Lower leg skin (tissue), 4 donors: Measurements from ENCODE around the gene AMPD3. TPM values are rescaled to one million over a fixed set of nuclear protein-coding genes. Genes with fewer than 3 reads are reported as not detected.
A peak's percentile ranks its signal among the peaks of the same experiment; 100 is the strongest.

Experiments used
- DNase-seq, 2 donors: peaks; one replicate each; pipeline ENCODE4 v3.0.0-alpha.2; 2019; ENCODE audit warnings: low spot score in 2 of 2
- H3K4me3 ChIP-seq: fragments of 200-600 bp; sonication (generic); 2 replicates; pipeline ENCODE4 v1.5.1; 2017; ENCODE audit warnings: mild to moderate bottlenecking, low read depth; ENCODE audit not compliant: poor library complexity, severe bottlenecking
- CTCF ChIP-seq, 3 donors: fragments of 450-650 bp; IDR thresholded peaks; one replicate each; pipeline ENCODE4 v1.5.1; 2016; ENCODE audit warnings: antibody characterized with exemption in 3 of 3, mild to moderate bottlenecking in 3 of 3, moderate library complexity in 2 of 3
- POLR2A ChIP-seq, 2 donors: fragments of 450-650 bp; IDR thresholded peaks; one replicate each; pipeline ENCODE4 v1.6.1; 2016 to 2017; ENCODE audit warnings: antibody characterized with exemption in 2 of 2, mild to moderate bottlenecking in 1 of 2, moderate library complexity in 1 of 2
- WGBS, 2 donors: methylation state at CpG; one replicate each; pipeline ENCODE4 v1.1.5; 2018; 5-methylcytosine and 5-hydroxymethylcytosine counted together
- intact Hi-C: fragments of 100-400 bp; cut with DNase I; formaldehyde crosslinking; loops from one replicate; pipeline ENCODE4 v1.15.0; 2023; ENCODE audit warnings: low total_unique reads
- total RNA-seq, 4 donors: library from RNA; depleted of rRNA; stranded (reverse); fragments of >200 nt; gene quantifications; one replicate each; pipeline ENCODE4 v1.1.0, GENCODE V29; 2016

Gene AMPD3
- total RNA-seq, 4 donors from 2014 or later, result 30.2 to 43.3 (median 32.6) TPM

GRCh38 chr11:10473371-10473770 is 18.3 kb downstream of the AMPD3 start:
- 91 to 96% methylated on average over 4 of the region's 4 CpGs for WGBS, 2 donors
- TF ChIP-seq POLR2A (IDR thresholded peaks at IDR 0.05) (no peak), CTCF (IDR thresholded peaks at IDR 0.05) (no peak)
- H3K4me3 ChIP-seq, result no peak overlapping the region
- intact Hi-C loops, result no loop called here
- DNase-seq, result peak in 1 of 2 donors; percentile 36

DNA sequence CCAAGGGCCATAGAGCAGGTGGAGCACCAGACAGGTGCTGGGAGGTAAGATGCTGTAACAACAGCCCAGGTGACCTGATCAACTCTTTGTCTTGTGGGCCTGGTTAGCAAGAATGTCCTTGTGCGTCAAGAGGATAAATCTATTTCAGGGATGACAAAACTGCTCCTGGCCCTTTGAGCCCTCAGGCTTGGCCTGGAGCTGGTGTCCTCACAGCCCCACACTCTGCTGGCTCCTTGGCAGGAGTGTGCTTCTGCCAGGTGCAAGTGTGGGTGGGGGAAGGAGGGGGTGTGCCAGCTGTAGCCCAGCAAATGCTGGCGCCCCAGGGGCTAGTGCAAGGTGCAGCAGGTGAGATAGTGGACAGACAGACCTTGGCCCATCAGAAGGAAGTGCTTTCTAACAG is 19.5 kb downstream of the AMPD3 start:
- TF ChIP-seq POLR2A (IDR thresholded peaks at IDR 0.05) (no peak), CTCF (IDR thresholded peaks at IDR 0.05) (no peak)
- no peak overlapping the region for H3K4me3 ChIP-seq
- intact Hi-C loops, result no loop called here
- peak in 1 of 2 donors; percentile 63 for DNase-seq
- 97 to 100% methylated on average over 2 of the region's 2 CpGs for WGBS, 2 donors

DNA sequence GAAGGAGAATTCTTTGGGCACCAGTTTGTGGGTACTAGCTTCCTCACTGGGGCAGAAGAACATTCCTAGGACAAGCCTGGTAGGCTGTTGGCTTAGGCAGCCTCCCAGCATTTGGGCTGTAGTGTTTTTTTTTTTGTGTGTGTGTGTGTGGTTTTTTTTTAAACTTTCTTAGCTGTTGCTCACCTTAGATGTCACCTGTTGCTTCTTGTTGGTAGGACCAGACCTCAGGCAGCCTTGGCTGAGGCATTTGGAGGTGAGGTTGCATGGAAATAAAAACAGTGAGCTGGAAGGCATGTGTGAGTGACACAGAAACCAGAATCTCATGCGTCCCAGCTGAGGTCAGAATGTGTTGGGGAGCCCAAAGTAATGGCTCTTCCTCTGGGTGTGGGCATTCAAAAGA is 21.3 kb downstream of the AMPD3 start:
- no peak for DNase-seq
- WGBS, 2 donors, result 65 to 89% methylated on average over 1 of the region's 1 CpG
- intact Hi-C loops, result no loop called here
- TF ChIP-seq CTCF (IDR thresholded peaks at IDR 0.05) (no peak), POLR2A (IDR thresholded peaks at IDR 0.05) (no peak)
- no peak overlapping the region for H3K4me3 ChIP-seq

- intact Hi-C loops, result no loop called here
- no peak for TF ChIP-seq CTCF (IDR thresholded peaks at IDR 0.05)
- TF ChIP-seq POLR2A (IDR thresholded peaks at IDR 0.05), result no peak
- no peak overlapping the region for H3K4me3 ChIP-seq
- peak in 1 of 2 donors; percentile 83 for DNase-seq
- WGBS, 2 donors, result 64 to 82% methylated on average over 5 of the region's 5 CpGs
Observed at GRCh38 chr11:10476927-10477689, 22.0 kb downstream of the AMPD3 start.

GRCh38 chr11:10477690-10478046 is 22.6 kb downstream of the AMPD3 start:
- peak in 1 of 2 donors; percentile 53 for DNase-seq
- intact Hi-C loops, result no loop called here
- no peak for TF ChIP-seq POLR2A (IDR thresholded peaks at IDR 0.05)
- TF ChIP-seq CTCF (IDR thresholded peaks at IDR 0.05), result no peak
- H3K4me3 ChIP-seq, result no peak overlapping the region
- 86 to 91% methylated on average over 8 of the region's 8 CpGs for WGBS, 2 donors

- WGBS, 2 donors, result 60 to 82% methylated on average over 3 of the region's 3 CpGs
- no peak overlapping the region for H3K4me3 ChIP-seq
- TF ChIP-seq POLR2A (IDR thresholded peaks at IDR 0.05) (no peak), CTCF (IDR thresholded peaks at IDR 0.05) (no peak)
- intact Hi-C loops, result no loop called here
- peak in 1 of 2 donors; percentile 70 for DNase-seq
Observed at GRCh38 chr11:10478066-10478465, 23.0 kb downstream of the AMPD3 start.
